Gastrocnemius medialis (tissue), 4 donors: ENCODE measurements around the gene BOLA2B.

Experiments used
- CTCF ChIP-seq, 5 experiments: fragments of 450-650 bp in 3 of 5; fragments of 200-600 bp in 2 of 5; sonication (generic) in 2 of 5; IDR thresholded peaks in 4 of 5; conservative IDR thresholded peaks in 1 of 5; 1 replicate in 4 of 5; 2 replicates in 1 of 5; pipeline ENCODE4 v1.5.1; 2016 to 2019; ENCODE audit warnings: antibody characterized with exemption in 5 of 5, mild to moderate bottlenecking in 3 of 5, moderate library complexity in 3 of 5
- POLR2A ChIP-seq, 2 donors: fragments of 450-650 bp; IDR thresholded peaks; one replicate each; pipeline ENCODE4 v1.6.1; 2017; ENCODE audit warnings: antibody characterized with exemption in 2 of 2, mild to moderate bottlenecking in 2 of 2, moderate library complexity in 2 of 2

DNA sequence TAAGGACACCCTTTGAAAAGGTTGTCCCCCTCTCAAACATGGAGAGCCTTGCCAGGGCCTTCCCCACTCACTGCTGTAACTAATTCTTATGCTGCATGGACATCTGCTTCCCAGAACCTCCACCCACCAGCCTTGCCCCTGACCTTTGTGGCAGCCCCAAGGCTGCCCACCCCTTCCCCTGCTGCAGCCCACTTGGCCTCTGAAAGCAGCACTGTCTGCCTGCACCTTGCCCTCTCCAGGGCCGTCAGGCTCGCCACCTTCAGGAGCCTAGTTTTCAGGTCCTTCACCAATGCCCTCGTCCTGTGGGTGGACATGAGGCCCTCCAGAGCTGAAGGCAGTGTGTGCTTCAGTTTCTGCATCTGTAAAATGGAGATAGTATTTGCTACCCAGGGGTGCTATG lies 12.7 kb downstream of the BOLA2B start:
- no peak for TF ChIP-seq CTCF (IDR thresholded peaks at IDR 0.05 in 4 of 5, conservative IDR thresholded peaks at IDR 0.05 in 1 of 5)
- TF ChIP-seq POLR2A (IDR thresholded peaks at IDR 0.05), result no peak
